ENCODE data around the gene ARFGAP1.

GRCh38 chr20:63285636-63286615, 13.3 kb downstream of the ARFGAP1 start:
- TF ChIP-seq, protein P1, sequence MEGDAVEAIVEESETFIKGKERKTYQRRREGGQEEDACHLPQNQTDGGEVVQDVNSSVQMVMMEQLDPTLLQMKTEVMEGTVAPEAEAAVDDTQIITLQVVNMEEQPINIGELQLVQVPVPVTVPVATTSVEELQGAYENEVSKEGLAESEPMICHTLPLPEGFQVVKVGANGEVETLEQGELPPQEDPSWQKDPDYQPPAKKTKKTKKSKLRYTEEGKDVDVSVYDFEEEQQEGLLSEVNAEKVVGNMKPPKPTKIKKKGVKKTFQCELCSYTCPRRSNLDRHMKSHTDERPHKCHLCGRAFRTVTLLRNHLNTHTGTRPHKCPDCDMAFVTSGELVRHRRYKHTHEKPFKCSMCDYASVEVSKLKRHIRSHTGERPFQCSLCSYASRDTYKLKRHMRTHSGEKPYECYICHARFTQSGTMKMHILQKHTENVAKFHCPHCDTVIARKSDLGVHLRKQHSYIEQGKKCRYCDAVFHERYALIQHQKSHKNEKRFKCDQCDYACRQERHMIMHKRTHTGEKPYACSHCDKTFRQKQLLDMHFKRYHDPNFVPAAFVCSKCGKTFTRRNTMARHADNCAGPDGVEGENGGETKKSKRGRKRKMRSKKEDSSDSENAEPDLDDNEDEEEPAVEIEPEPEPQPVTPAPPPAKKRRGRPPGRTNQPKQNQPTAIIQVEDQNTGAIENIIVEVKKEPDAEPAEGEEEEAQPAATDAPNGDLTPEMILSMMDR (IDR thresholded peaks at IDR 0.05; ENCODE audit: control extremely low read depth in 1 of 3, insufficient read depth in 1 of 3, low read depth in 1 of 3, low read length in 3 of 3) = no peak
- TF ChIP-seq CBX5 (IDR thresholded peaks at IDR 0.05; ENCODE audit: low read depth, low read length) (no peak), TAF1 (IDR thresholded peaks at IDR 0.05; ENCODE audit: low read depth, low read length) (no peak)
